Tibial nerve (tissue), 4 donors: Measurements from ENCODE around the gene JPT2.

Experiments
- EP300 ChIP-seq, 2 donors: sonication (generic); formaldehyde crosslinking; IDR thresholded peaks; one replicate each; pipeline ENCODE4 v1.6.1; 2017; ENCODE audit warnings: antibody characterized with exemption in 2 of 2, mild to moderate bottlenecking in 1 of 2
- POLR2A ChIP-seq, 2 donors: fragments of 450-650 bp; IDR thresholded peaks; one replicate each; pipeline ENCODE4 v1.6.1; 2017; ENCODE audit warnings: antibody characterized with exemption in 2 of 2, mild to moderate bottlenecking in 2 of 2, moderate library complexity in 2 of 2
- TF ChIP-seq, protein P1 (sequence below), 5 experiments: fragments of 200-600 bp in 3 of 5; fragments of 450-650 bp in 2 of 5; sonication (generic) in 3 of 5; IDR thresholded peaks; one replicate each; pipeline ENCODE4 v1.5.1; 2016 to 2019; ENCODE audit warnings: antibody characterized with exemption in 5 of 5, mild to moderate bottlenecking in 3 of 5, moderate library complexity in 2 of 5

DNA sequence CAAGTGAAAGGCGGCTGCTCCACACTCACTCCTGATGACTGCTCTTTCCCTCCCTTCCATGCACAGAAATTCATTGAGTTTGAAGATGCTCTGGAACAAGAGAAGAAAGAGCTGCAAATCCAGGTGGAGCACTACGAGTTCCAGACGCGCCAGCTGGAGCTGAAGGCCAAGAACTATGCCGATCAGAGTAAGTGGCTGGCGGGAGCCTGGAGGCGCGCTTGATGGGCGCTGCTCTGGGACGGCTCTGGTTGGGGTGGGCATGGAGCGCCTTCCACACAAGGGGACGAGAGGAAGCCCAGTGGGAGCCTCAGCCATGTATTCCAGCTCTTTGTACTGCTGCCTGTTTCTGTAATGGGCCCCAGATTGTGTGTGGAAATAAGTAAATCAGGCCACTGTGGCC lies 46.4 kb downstream of the JPT2 start:
- TF ChIP-seq, protein P1, sequence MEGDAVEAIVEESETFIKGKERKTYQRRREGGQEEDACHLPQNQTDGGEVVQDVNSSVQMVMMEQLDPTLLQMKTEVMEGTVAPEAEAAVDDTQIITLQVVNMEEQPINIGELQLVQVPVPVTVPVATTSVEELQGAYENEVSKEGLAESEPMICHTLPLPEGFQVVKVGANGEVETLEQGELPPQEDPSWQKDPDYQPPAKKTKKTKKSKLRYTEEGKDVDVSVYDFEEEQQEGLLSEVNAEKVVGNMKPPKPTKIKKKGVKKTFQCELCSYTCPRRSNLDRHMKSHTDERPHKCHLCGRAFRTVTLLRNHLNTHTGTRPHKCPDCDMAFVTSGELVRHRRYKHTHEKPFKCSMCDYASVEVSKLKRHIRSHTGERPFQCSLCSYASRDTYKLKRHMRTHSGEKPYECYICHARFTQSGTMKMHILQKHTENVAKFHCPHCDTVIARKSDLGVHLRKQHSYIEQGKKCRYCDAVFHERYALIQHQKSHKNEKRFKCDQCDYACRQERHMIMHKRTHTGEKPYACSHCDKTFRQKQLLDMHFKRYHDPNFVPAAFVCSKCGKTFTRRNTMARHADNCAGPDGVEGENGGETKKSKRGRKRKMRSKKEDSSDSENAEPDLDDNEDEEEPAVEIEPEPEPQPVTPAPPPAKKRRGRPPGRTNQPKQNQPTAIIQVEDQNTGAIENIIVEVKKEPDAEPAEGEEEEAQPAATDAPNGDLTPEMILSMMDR (IDR thresholded peaks at IDR 0.05) = no peak
- TF ChIP-seq POLR2A (IDR thresholded peaks at IDR 0.05) = no peak
- no peak for TF ChIP-seq EP300 (IDR thresholded peaks at IDR 0.05)
